ENCODE results near the gene SKAP2. TPM values are rescaled to one million over a fixed set of nuclear protein-coding genes. Genes with fewer than 3 reads are reported as not detected.
A peak's percentile ranks its signal among the peaks of the same experiment; 100 is the strongest.

The SKAP2 gene
- total and polyA plus RNA-seq, 2 of the 13 experiments (the other 11 are each of a cell fraction or from before 2014, with no cell fraction given): 3.6 to 12.9 TPM

DNA sequence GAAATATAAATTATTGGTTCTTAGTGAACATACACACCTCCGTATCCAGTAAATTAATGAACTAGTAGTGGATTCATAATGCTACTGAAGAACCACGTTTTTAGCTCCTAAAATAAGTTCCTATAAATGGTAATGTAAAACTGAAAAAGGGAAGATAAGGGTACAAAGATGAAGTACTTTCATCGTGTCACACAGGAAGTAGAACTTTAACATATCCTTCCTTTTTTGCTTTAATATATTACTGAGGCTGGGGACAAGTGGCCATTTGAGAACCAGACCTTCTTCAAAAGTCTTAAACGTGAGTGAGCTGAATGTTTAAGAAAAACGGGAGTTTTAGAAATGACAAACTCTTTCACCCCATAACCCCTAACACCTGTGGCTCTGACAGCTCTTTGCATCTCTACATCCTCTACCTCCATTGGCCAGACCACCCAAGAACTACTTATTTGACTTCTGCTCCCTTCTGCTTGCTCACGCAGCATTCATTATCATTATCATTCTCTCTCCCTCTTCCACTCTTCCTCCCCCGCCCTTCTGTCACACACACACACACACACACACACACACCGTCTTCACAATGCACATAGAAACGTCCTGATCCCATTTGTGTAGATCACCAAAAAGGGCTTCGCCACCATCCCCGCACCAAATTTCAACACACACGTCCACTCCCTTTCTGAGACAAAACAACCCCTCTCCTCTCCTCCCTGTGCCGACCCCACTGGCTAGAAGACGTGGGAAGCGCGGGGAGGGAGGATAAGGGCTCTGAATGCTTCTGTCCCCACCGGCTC is 677 bp downstream of the SKAP2 start (continued):
- TF ChIP-seq, protein P1, sequence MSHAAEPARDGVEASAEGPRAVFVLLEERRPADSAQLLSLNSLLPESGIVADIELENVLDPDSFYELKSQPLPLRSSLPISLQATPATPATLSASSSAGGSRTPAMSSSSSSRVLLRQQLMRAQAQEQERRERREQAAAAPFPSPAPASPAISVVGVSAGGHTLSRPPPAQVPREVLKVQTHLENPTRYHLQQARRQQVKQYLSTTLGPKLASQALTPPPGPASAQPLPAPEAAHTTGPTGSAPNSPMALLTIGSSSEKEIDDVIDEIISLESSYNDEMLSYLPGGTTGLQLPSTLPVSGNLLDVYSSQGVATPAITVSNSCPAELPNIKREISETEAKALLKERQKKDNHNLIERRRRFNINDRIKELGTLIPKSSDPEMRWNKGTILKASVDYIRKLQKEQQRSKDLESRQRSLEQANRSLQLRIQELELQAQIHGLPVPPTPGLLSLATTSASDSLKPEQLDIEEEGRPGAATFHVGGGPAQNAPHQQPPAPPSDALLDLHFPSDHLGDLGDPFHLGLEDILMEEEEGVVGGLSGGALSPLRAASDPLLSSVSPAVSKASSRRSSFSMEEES (CRISPR knock-in tag; IDR thresholded peaks at IDR 0.05): no peak
- TF ChIP-seq, protein P2, sequence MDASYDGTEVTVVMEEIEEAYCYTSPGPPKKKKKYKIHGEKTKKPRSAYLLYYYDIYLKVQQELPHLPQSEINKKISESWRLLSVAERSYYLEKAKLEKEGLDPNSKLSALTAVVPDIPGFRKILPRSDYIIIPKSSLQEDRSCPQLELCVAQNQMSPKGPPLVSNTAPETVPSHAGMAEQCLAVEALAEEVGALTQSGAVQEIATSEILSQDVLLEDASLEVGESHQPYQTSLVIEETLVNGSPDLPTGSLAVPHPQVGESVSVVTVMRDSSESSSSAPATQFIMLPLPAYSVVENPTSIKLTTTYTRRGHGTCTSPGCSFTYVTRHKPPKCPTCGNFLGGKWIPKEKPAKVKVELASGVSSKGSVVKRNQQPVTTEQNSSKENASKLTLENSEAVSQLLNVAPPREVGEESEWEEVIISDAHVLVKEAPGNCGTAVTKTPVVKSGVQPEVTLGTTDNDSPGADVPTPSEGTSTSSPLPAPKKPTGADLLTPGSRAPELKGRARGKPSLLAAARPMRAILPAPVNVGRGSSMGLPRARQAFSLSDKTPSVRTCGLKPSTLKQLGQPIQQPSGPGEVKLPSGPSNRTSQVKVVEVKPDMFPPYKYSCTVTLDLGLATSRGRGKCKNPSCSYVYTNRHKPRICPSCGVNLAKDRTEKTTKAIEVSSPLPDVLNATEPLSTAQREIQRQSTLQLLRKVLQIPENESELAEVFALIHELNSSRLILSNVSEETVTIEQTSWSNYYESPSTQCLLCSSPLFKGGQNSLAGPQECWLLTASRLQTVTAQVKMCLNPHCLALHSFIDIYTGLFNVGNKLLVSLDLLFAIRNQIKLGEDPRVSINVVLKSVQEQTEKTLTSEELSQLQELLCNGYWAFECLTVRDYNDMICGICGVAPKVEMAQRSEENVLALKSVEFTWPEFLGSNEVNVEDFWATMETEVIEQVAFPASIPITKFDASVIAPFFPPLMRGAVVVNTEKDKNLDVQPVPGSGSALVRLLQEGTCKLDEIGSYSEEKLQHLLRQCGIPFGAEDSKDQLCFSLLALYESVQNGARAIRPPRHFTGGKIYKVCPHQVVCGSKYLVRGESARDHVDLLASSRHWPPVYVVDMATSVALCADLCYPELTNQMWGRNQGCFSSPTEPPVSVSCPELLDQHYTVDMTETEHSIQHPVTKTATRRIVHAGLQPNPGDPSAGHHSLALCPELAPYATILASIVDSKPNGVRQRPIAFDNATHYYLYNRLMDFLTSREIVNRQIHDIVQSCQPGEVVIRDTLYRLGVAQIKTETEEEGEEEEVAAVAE (CRISPR knock-in tag; IDR thresholded peaks at IDR 0.05; ENCODE audit: borderline replicate concordance): peak; percentile 71
- no peak for TF ChIP-seq ZNF781 (CRISPR knock-in tag; IDR thresholded peaks at IDR 0.05; ENCODE audit: borderline replicate concordance, not compliant biosample characterization)
- TF ChIP-seq SP2 (CRISPR knock-in tag; IDR thresholded peaks at IDR 0.05): no peak
- TF ChIP-seq ZBTB42 (CRISPR knock-in tag; IDR thresholded peaks at IDR 0.05): no peak
- TF ChIP-seq ZNF792 (CRISPR knock-in tag; IDR thresholded peaks at IDR 0.05): no peak
- TF ChIP-seq SATB2 (CRISPR knock-in tag; IDR thresholded peaks at IDR 0.05): no peak
- no peak for TF ChIP-seq TAF15 (IDR thresholded peaks at IDR 0.05; ENCODE audit: low read depth, low read length, poor library complexity, severe bottlenecking)
- TF ChIP-seq ZNF670 (CRISPR knock-in tag; IDR thresholded peaks at IDR 0.05; ENCODE audit: borderline replicate concordance): no peak; the same call in 1 of the 2 replicates
- TF ChIP-seq, protein P3, sequence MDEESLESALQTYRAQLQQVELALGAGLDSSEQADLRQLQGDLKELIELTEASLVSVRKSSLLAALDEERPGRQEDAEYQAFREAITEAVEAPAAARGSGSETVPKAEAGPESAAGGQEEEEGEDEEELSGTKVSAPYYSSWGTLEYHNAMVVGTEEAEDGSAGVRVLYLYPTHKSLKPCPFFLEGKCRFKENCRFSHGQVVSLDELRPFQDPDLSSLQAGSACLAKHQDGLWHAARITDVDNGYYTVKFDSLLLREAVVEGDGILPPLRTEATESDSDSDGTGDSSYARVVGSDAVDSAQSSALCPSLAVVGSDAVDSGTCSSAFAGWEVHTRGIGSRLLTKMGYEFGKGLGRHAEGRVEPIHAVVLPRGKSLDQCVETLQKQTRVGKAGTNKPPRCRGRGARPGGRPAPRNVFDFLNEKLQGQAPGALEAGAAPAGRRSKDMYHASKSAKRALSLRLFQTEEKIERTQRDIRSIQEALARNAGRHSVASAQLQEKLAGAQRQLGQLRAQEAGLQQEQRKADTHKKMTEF (CRISPR knock-in tag; IDR thresholded peaks at IDR 0.05): no peak
- 0 out of 2 replicates have a peak, but pooled peaks have one; percentile 2 for TF ChIP-seq NKX3-1 (CRISPR knock-in tag; IDR thresholded peaks at IDR 0.05)
- TF ChIP-seq, protein P4, sequence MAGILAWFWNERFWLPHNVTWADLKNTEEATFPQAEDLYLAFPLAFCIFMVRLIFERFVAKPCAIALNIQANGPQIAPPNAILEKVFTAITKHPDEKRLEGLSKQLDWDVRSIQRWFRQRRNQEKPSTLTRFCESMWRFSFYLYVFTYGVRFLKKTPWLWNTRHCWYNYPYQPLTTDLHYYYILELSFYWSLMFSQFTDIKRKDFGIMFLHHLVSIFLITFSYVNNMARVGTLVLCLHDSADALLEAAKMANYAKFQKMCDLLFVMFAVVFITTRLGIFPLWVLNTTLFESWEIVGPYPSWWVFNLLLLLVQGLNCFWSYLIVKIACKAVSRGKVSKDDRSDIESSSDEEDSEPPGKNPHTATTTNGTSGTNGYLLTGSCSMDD (CRISPR knock-in tag; IDR thresholded peaks at IDR 0.05): no peak
- no peak for TF ChIP-seq ZNF660 (CRISPR knock-in tag; IDR thresholded peaks at IDR 0.05; ENCODE audit: borderline replicate concordance, low read depth)
- TF ChIP-seq ZBTB20 (CRISPR knock-in tag; IDR thresholded peaks at IDR 0.05; ENCODE audit: borderline replicate concordance, low read depth): 0 out of 2 replicates have a peak, but pooled peaks have one; percentile 8
- TF ChIP-seq, protein P5, sequence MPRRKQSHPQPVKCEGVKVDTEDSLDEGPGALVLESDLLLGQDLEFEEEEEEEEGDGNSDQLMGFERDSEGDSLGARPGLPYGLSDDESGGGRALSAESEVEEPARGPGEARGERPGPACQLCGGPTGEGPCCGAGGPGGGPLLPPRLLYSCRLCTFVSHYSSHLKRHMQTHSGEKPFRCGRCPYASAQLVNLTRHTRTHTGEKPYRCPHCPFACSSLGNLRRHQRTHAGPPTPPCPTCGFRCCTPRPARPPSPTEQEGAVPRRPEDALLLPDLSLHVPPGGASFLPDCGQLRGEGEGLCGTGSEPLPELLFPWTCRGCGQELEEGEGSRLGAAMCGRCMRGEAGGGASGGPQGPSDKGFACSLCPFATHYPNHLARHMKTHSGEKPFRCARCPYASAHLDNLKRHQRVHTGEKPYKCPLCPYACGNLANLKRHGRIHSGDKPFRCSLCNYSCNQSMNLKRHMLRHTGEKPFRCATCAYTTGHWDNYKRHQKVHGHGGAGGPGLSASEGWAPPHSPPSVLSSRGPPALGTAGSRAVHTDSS (CRISPR knock-in tag; conservative IDR thresholded peaks at IDR 0.05): no peak
- TF ChIP-seq, protein P6, sequence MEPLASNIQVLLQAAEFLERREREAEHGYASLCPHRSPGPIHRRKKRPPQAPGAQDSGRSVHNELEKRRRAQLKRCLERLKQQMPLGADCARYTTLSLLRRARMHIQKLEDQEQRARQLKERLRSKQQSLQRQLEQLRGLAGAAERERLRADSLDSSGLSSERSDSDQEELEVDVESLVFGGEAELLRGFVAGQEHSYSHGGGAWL (CRISPR knock-in tag; IDR thresholded peaks at IDR 0.05): no peak
- no peak for TF ChIP-seq ZNF335 (CRISPR knock-in tag; IDR thresholded peaks at IDR 0.05)
- TF ChIP-seq ZNF546 (CRISPR knock-in tag; conservative IDR thresholded peaks at IDR 0.05): no peak
